NCI-H2196 (cell line): ENCODE data around the gene OIT3.

Experiments
- DNase-seq: peaks from one replicate; lab custom pipeline; 2025; ENCODE audit not compliant: unreplicated experiment; lab: John Stamatoyannopoulos, UW

Gene OIT3

DNA sequence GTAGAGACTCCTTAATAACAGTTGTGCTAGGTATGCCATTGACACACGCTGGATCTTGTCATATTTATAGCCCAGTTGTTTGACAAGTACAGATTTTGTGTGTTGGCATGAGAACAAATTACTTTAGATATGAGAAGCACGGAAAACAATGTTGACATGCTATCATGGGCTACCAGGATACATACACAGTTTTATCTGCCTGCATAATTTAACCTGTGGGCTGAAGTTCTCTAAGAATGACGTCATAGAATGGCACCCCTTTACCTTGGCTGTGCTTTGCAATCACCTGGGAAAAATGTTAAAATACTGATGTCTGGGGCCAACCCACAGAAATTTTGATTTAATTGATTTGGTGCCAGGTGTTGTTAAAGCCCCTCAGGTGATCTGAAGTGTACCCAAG is 58.2 kb downstream of the OIT3 start:
- no peak for DNase-seq

DNA sequence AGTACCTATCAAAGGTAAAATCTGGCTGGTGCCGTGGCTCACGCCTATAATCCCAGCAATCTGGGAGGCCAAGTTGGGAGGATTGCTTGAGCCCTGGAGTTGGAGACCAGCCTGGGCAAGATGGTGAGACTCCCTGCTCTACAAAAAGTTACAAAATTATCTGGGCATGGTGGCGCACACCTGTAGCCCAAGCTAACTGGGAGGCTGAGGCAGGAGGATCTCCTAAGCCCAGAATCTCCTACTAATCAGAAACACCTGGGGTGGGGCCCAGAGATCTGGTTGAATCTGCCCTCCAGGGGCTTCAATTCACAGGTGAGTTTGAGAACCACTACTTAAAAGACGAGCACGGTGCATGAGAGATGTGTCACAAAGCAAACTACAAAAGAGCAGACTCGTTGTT is 58.6 kb downstream of the OIT3 start:
- no peak for DNase-seq

DNA sequence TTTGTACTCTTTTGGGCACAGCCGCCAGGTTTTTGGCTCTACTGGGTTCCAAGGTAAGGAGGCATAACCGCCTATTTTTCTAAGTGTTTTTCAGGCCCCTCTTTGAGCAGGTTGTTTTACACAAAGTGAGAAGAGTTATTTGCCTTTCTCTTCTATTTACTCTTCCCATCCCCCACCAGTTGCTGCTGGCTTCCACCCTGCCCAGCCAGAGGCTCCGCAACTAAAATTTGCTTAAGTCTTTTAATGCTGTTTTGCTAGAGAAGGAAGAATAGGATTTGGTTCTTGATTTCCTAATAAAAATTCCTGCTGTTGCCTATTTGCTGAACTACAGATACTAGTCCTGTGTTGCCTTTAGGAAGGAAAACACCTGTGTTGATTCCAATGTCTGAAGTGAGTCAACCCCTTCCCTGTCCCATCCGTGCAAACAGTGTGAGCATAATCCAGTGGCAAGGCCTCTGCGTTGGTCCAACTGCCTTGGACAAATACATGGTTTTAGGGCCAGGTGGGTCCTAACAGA is 59.2 kb downstream of the OIT3 start:
- no peak for DNase-seq

DNA sequence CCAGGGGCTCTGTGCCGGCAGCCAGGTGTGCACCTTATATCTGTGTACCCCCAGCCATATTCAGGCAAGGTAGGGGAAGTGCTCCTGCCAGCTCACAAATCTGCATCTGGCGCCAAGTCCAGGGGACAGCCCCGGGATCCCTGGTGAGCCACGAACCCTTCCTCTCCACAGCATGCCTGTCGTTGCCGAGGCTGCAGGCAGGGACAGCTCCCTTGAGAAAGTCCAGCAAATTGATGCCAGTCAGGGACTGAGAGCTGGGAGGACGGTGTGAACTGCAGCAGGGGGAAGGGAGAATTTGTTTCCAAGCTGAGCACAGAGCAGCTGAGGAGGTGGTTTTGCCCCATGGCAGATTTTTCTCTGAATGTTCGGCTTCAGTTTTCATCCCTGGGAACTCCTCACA is 60.1 kb downstream of the OIT3 start:
- DNase-seq = no peak

DNA sequence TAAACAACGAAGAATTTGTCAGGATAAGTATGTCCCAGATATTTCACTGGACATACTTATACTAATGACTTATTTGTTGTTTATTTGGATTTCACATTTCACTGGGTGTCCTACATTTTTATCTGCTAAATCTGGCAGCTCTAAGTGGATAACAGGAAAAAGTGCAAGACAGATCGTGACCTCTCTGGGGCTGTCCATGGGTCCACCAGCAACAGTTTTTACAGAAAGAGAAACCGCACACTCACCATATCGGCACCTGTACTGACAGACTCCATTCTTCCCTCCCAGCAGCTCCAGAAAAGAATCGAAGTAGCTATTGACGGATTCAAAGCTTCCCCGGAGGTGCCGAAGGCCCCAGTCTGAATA is 60.7 kb downstream of the OIT3 start:
- no peak for DNase-seq

DNA sequence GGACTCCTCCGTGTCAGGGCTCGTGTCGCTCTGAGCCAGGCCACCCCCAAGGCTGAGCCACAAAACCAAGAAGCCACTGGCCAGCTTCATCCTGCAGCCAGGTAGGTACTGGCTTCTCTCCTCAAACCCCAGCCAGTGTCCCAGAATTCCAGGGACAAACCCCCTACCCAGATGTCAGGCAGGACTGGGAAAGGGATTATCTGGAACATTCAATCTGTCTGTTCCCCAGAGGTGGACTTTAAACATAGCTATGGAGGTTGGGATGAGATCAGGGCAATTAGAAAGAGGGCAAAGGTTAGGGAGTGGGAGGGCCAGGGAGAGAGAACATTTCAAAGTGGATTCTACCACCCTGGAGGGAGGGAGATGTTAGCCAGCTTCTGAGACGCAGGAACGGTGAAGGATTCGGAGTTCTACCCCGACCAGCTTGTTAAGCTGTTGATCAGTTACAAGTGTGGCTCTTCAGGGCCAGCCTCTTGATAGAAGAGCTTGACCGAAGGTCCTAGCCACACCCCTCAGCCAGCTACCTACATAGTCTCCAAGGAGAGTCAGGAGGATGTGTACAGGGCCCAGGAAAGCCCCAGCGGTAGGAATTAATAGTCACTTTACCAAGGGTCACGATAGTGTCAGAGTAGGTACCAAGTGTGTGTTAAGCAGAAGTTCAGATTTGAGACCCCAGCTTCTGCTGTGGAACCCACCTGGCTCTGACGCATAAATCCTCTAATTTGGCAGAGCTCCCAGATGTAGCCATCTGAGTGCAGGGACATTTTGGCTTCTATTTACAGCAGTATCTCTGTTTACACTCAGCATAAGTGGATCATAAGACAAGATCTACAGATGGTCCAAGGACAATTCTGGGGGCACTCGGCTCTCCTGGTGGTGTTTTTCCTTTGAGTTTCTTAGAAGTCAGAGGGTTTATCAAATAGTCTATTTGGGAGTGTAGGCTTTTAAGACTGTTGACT is 61.3 kb downstream of the OIT3 start, which contains the start of gene PLA2G12B:
TSS of gene PLA2G12B (minus strand) at position 211 of the 959 bp plus-strand sequence. CDS start at position 90, 121 bp downstream.
- DNase-seq = peak; percentile 42

DNA sequence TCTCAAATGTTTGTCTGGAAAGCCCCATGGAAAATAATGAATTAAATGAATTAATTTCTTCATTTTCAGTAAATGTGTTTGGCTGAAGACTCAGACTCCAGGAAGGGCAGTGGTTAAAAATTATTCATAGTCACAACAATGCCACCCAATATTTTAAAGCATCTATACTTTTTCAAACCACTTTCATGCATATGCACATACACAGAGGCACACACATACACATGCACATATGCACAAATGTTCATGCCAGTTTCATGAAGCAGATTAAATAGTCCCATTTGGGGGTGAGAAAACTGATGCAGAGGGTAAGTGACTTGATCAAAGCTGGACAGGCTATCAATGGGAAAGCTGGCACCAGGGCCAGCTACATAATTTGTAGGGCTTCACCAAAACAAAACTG is 62.5 kb downstream of the OIT3 start:
- no peak for DNase-seq

DNA sequence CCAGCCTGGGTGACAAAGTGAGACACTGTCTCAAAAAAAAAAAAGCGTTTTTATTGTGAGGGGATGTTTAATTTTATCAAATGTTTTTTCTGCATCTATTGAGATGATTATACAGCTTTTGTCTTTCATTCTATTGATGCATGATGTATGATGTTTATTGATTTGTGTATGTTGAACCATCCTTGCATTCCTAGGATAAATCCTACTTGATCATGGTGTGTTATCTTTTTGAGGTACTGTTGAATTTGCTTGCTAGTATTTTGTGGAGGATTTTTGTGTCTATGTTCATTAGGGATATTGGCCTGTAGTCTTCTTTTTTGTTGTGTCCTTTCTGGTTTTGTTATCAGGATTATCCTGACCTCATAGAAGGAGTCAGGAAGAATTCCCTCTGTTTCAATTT is 83.3 kb downstream of the OIT3 start:
- no peak for DNase-seq

DNA sequence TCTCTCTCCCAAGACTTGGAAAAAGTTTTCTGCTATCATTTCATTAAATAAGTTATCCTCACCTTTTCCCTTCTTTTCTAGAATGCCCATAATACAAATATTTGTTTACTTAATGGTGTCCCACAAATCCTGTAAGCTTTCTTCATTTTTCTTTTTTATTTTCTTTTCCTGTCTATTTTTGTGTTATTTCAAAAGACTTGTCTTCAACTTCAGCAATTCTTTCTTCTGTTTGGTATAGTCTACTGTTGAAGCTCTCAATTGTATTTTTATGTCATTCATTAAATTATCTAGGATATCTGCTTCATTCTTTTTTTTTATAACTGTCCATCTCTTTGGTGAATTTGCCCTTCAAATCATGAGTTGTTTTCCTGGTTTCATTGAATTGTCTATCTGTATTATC is 86.2 kb downstream of the OIT3 start:
- no peak for DNase-seq

DNA sequence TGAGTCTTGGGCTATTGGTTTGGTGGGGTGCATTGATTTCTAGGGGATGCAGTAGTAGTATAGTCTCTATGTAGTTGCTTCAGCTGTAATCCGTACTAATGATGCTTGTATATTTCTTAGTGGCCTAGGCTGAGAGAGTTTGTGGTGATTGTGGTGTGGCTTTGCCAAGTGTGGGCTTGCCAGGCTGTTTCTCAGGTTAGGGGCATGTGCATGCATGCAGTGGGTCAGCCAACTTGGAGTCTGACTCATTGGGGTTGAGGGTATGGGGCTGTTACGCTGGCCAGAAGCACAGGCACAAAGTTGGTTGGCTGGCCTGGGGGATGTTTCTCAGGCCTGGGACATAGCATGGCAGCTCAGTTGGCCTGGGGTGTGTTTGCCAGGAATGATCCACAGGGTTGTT is 86.8 kb downstream of the OIT3 start:
- no peak for DNase-seq

DNA sequence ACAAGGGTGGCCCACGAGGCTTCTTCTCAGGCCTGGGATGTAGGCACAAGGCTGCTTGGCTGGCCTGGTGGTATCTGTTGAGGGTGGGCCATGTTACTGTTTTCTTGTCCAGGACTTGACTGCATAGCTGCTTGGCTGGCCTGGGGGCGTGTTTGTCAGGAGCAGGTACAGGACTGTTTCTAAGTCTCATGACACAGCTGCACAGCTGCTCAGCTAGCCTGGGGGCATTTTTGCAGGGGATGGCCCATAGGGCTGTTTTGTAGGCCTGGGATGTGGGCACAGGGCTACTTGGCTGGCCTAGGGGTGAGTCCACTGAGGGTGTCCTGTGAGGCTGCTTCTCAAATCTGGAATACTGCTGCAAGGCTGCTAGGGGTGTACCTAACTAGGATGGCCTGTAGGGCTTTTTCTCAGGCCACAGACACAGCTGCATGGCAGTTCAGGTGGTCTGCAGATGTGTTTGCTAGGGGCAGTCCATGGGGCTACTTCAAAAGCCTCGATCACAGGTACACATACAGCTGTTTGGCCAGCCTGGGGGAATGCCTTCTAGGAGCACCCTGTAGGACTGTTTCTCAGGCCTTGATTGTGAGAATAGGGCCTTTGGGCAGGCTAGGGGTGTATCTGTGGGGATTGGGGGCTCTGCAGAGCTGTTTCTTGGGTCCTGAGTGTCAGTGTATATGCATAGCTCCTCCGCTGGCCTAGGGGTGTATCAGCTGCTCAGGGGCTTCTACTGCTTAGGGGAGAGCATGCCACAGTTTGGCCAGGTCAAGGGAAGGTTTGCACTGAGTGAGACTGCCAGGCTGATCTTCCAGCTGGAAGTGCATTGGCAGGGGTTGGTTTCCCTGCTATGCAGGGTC is 87.7 kb downstream of the OIT3 start:
- no peak for DNase-seq

DNA sequence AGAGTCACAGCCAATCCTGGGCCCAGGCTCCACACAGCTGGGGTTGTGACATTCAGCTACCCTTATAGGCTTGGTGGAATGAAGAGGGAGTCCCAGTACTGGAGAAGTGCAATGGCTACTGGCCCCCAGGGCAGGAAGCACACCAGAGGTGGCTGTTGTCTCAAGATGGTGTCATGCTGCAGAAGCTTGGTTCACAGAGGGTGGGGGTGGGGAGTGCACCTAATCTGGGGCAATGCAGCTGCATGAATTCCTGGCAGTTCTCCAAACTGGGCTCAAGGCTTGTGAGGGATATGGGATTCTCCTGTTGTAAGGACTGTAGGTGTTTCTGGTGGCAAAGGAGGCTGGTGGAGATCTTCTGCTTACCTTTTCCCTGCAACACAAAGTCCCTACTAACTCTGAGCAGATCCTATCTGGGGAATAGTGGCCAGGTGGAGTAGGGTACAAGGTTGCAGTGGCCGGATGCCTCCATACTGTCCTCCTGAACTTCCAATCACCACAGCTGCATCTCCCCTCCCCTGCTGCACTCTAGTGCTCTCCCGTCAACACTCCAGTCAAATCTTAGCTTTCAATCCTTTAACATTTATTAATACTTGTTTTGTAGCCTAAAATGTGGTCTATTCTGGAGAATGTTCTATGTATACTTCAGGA is 88.5 kb downstream of the OIT3 start:
- no peak for DNase-seq
